ENCODE results near the gene HSPA6.
"Not testable (repeated sequence)": the region's sequence is repeated elsewhere in the genome, so short reads cannot be mapped to it uniquely, and the experiment has no call there.

Gene HSPA6

DNA sequence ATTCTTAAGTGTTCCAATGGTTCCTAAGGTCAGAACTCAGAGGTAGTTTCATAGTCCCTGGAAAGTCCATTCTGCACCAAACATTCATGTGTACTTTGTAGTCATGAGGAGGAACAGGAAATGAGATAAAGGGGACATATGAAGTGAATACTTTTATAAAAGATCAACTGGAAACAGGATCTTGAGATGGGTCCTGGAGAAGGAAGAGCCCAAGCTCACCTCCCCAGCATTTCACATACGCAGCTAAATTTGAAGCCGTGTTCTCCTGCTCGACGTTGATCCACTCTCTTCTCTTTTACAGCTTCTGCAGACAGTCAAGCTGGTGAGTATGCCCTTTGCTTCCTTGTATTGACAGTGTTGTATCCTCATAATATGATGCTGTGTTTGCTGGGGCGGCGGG is 18.7 kb upstream of the HSPA6 start:
- DNase-seq, result peak; percentile 23

- peak; percentile 19 for DNase-seq
Observed at GRCh38 chr1:161506336-161507223, 17.8 kb upstream of the HSPA6 start.

DNA sequence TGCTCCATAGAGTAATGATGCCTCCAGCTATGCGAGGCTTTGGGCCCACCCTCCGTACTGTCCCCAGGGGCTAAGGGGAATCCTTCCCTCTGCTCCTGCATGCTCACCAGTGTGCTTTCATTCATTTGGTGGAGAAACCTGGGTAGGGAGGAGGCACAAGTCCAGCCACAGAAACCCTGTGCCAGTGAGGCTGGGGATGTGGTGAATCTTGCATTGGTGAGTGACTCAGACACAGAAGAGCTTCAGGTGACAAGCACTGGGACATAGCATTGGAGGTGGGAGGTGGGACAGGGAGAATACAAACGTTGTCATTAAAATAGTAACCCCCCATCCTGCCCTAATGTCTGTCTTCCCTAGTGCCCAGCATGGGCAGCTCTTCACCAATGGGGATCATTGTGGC is 13.9 kb upstream of the HSPA6 start:
- DNase-seq, result no peak

DNA sequence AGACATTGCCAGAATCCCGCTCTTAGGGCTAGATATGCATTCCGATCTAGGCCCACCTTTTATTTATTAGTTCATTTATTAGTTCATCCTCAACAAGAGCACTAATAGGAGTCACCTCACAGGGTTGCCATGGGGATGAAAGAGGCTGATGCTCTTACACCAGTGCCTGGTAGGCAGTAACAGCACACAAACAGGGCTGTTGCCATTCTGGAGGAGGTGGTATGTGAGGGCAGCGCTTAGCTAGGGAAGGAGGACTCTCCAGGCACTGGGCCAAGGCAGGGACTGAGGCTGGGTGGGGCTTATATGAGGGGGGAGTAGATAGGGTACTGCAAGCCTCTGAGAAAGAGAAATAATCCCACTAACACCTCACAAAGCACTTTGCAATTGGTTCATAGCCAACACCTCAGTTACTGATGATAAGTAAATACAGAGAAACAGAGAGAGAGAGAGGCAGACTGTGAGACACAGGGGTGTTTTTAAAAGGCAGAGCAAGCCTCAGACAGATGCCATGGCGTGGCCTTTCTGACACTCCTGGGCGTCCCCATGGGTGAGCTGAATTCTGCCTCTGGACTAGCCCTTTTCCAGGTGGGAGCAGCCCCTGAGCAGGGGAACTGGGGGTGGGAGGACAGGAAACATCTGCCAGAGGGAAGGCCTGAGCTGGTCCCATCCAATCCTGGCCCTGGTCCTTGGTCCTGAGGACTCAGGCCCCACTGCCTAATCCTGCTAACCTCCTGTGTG is 13.2 kb upstream of the HSPA6 start:
- peak; percentile 99 for DNase-seq

GRCh38 chr1:161511756-161512060 is 12.6 kb upstream of the HSPA6 start:
- DNase-seq, result no peak

DNA sequence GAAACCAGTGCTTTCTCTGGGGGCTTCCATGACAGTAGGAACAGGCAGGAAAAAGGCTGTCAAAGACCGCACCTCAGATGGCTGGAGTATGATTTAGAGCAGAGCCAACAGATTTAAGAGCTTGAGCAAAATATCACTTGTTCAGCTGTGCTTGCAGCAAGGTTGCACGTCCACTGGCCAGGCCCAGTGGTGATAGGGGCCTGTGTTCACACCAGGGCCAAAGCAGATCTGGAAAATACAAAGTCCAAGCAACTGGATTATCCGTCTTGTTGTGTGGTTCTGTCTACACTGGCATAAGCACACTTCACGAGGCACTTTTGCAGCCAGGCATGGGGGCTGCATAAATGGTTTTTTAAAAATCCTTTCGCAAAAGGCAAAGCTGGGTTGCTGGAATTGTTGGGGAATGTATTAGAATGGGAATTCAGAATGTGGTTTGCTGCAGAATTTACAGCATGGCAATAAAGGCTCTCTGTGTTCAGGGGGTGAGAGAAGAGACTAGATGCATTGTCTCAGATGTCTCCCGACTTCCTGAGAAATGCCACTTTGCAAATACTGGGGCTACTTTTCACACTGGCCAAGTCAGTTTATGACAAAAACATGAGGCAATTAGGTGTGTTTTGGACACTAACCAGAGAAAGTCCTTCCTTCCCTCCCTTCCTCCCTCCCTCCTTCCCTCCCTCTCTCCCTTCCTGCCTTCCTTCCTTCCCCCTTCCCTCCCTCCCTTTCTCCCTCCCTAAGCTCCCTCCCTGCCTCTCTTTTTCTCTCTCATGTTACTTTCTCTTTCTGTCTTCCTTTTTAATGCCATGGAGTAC is 11.5 kb upstream of the HSPA6 start:
- DNase-seq, result not testable (repeated sequence)

DNA sequence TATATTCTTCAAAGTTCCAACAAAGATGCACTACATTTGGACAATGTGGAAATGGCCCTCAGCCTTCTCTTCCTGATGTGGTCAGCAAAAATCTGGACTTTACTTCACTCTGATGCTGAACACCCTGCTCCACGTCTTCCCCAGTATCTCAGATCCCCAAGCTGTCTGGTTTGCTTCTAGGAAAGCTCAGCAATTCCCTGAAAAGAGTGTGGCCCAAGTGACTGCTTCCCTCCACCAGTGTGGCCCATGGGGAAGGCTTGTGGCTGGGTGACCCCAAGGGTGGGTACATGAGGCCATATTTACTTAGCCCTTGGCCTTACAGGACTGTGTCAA is 10.9 kb upstream of the HSPA6 start:
- DNase-seq, result not testable (repeated sequence)

GRCh38 chr1:161513953-161514352 is 10.4 kb upstream of the HSPA6 start:
- not testable (repeated sequence) for DNase-seq

DNA sequence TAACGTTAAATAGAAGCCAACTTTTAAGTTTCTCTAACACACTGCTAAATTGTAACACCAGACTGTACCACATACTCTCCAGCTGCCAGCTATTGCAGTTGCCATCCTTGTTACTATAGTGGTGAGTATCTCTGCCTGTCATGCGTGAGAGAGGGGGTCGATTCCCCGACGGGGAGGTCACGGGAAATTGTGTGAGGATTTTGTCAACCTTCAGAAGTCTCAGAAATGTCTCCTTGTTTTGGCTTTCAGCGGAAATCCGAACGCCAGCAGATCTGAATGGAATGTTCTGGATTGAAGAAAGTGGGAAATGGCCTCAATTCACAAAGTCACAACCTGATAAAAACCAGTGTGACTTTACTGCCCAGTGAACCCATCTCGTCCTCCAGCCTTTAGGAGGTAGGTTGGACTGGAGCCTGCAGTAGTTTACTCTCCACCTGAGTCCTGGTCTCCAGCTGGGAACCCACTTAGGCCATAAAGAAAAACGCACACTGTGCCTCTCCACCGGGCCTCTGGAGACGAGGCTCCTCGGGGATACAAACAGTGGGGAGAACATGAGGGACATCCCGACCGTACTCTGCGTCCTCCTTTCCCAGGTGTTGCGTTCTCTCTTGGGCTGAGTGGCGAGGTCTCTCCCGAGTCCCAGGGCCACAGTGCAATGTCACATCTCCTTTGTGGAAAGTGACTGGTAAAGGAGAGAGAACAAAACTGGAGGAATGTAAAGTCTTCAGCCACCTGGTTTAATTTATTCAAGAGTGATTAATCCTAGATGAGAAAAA is 1.1 kb upstream of the HSPA6 start:
- DNase-seq, result not testable (repeated sequence)

DNA sequence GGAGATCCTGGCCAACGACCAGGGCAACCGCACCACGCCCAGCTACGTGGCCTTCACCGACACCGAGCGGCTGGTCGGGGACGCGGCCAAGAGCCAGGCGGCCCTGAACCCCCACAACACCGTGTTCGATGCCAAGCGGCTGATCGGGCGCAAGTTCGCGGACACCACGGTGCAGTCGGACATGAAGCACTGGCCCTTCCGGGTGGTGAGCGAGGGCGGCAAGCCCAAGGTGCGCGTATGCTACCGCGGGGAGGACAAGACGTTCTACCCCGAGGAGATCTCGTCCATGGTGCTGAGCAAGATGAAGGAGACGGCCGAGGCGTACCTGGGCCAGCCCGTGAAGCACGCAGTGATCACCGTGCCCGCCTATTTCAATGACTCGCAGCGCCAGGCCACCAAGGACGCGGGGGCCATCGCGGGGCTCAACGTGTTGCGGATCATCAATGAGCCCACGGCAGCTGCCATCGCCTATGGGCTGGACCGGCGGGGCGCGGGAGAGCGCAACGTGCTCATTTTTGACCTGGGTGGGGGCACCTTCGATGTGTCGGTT is 477 bp downstream of the HSPA6 start:
- DNase-seq, result not testable (repeated sequence)

DNA sequence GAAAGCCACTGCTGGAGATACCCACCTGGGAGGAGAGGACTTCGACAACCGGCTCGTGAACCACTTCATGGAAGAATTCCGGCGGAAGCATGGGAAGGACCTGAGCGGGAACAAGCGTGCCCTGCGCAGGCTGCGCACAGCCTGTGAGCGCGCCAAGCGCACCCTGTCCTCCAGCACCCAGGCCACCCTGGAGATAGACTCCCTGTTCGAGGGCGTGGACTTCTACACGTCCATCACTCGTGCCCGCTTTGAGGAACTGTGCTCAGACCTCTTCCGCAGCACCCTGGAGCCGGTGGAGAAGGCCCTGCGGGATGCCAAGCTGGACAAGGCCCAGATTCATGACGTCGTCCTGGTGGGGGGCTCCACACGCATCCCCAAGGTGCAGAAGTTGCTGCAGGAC is 981 bp downstream of the HSPA6 start:
- DNase-seq, result not testable (repeated sequence)

GRCh38 chr1:161525918-161526317 is 1.6 kb downstream of the HSPA6 start:
- DNase-seq, result not testable (repeated sequence)

- DNase-seq, result peak; percentile 76
Observed at GRCh38 chr1:161528550-161528949, 4.2 kb downstream of the HSPA6 start.

- peak; percentile 64 for DNase-seq
Observed at GRCh38 chr1:161529463-161530104, 5.2 kb downstream of the HSPA6 start.

DNA sequence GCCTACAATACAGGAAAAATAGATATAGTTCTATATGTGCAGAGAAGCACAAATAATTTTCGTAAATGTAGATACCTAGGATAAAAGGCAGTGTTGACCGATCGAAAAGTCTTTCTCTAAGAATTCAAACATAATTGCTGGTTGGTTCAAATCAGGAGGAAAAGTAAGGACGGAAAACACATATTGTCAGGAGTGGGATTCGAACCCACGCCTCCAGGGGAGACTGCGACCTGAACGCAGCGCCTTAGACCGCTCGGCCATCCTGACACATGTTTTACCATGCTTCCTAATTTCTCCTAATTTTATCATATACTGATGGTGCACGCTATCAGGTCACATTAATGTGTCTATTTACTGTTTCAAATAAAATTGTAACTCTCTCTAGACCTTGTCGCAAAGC is 5.8 kb downstream of the HSPA6 start:
- DNase-seq, result peak; percentile 85

DNA sequence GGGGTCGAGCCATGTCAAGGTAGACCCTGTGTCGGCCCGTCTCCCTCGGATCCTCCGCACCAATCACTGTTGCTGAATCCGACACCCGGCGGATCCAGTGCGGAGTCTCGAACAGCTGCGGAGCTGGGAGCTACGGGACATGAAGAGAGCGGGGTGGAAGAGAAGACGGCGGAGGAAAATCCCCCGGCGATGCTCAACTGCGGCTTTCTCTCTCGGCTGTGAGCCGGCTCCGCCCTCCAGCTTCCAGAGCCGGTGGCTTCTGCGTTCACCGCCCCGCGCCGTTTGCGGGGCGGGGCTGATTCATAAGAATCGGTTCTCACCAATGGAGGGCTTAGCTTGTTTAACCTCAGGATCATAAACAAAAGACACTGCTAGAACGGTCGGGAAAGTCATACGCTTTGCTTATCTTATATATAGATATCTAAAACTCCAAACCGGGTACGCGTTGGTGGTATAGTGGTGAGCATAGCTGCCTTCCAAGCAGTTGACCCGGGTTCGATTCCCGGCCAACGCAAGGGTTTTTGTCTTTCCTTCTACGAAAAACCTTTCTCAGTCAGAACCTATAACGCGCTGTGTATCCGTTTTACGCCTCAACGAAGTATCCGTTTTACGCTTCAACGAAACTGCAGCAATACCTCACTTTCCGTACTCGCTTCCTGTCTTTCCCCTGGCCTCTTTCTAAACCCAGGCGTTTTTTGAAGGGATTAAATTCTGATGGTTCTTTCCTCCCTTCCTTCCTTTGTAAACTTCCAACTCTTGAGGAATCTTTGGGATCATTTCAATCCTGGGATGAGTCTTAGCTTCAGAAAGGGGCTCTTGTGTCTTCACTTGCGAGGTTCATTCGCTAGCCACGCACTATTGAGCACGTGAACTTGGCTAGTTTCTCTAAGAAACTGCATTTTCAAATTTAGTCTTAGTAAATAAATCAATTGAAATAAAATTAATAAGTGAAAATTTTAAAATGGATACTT is 6.6 kb downstream of the HSPA6 start:
- DNase-seq, result peak; percentile 97

DNA sequence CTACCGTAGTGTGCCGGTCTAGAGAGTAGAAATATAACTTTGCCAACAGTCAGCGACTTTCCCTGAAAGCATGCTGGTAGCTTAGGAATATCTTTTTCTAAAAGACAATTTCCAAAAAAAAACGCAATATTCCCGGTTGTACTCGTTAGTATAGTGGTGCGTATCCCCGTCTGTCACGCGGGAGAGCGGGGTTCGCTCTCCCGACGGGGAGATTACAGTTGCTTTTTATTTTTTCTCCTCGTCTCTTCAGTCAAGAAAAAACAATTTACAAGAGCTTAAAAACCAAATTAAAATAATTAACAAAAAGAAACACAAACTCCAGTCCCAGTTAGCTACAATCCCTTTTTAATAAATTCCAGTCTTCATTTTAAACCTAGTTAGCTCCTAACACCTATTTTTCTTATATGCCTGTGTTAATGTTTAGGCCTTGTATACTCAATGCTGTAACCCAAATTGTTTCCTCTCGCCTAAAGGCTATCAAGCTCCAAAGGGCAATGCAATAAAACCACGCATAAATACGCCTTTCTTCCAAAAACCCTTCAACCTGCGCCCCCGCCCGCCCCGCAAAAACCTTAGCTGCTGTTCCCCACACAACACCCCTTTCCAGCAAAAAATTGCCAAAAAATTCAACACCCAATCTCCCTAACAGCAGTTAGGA is 7.8 kb downstream of the HSPA6 start:
- DNase-seq, result no peak

GRCh38 chr1:161532644-161533567 is 8.6 kb downstream of the HSPA6 start:
- DNase-seq, result not testable (repeated sequence)

All from hematopoietic multipotent progenitor cell treated with erythropoietin and hydrocortisone succinate and interleukin-3 and kit ligand, for 8 days (in vitro differentiated cells).